Ascending aorta (tissue), 2 donors: ENCODE data around the gene MEGF8. TPM values are rescaled to one million over a fixed set of nuclear protein-coding genes. Genes with fewer than 3 reads are reported as not detected.
A peak's percentile ranks its signal among the peaks of the same experiment; 100 is the strongest.

Source experiments
- DNase-seq, 2 donors: peaks; one replicate each; pipeline ENCODE4 v3.0.0-alpha.2; 2019; ENCODE audit warnings: low spot score in 2 of 2
- H3K27ac ChIP-seq, 2 donors: fragments of 200-600 bp; sonication (generic); one replicate each; pipeline ENCODE4 v1.5.1; 2016 to 2017; ENCODE audit warnings: mild to moderate bottlenecking in 1 of 2
- H3K27me3 ChIP-seq: fragments of 200-600 bp; sonication (generic); one replicate; pipeline ENCODE4 v1.5.1; 2017
- H3K36me3 ChIP-seq, 2 donors: fragments of 200-600 bp; sonication (generic); one replicate each; pipeline ENCODE4 v1.5.1; 2016
- H3K4me1 ChIP-seq, 2 donors: fragments of 200-600 bp; sonication (generic); one replicate each; pipeline ENCODE4 v1.5.1; 2016 to 2017; ENCODE audit warnings: mild to moderate bottlenecking in 1 of 2
- H3K4me3 ChIP-seq, 2 donors: fragments of 200-600 bp; sonication (generic); one replicate each; pipeline ENCODE4 v1.5.1; 2016 to 2017; ENCODE audit warnings: mild to moderate bottlenecking in 1 of 2
- H3K9me3 ChIP-seq, 2 donors: fragments of 200-600 bp; sonication (generic); one replicate each; pipeline ENCODE4 v1.5.1; 2016
- CTCF ChIP-seq, 3 experiments: fragments of 200-600 bp in 2 of 3; fragments of 450-650 bp in 1 of 3; sonication (generic) in 2 of 3; IDR thresholded peaks; one replicate each; pipeline ENCODE4 v1.5.1; 2016 to 2019; ENCODE audit warnings: antibody characterized with exemption in 3 of 3, mild to moderate bottlenecking in 1 of 3, moderate library complexity in 1 of 3
- intact Hi-C: fragments of 100-400 bp; cut with DNase I; formaldehyde crosslinking; loops from one replicate; pipeline ENCODE4 v1.15.1; 2023
- total RNA-seq: library from RNA; depleted of rRNA; stranded (reverse); fragments of >200 nt; gene quantifications from one replicate; pipeline ENCODE4 v1.1.0, GENCODE V29; 2016

The MEGF8 gene
- total RNA-seq, 1 donor from 2014 or later, result 61.8 TPM

DNA sequence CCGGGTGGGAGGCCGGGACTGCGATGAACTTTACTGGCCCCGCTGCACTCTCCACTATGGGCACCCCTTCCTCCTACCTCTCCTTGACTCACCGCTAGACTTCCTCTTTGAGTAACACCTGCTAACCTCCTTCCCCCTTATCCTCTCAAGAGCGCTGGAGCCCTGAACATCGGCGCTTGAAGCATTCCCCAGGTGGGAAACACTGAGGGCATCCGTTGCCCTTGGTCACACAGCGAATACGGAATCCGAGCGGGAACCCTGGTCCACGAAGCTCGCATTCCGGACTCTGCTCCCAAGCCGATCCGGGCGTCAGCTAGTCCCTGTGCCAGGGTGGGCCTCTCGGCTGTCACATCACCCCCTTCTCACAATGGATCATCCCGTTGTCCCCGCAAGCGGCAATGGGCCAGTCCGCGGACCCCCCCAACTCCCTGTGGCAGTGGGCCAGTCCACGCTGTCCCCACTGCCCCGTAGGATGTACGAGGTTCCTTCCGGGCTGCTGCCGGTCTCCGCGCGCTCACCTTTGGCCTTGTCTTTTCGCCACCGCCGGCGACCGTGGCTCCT, 97.5 kb downstream of the MEGF8 start:
- peak overlapping the region; percentile 66 to 72 for H3K4me3 ChIP-seq
- no peaks in the 10 kb centered on the region for H3K36me3 ChIP-seq
- no peak for TF ChIP-seq CTCF (IDR thresholded peaks at IDR 0.05)
- H3K4me1 ChIP-seq, result peaks cover 0 to 14% of the 10 kb centered on the region in 2 donors
- no peaks in the 10 kb centered on the region for H3K27me3 ChIP-seq
- H3K9me3 ChIP-seq, result no peaks in the 10 kb centered on the region
- peak overlapping the region in 1 of 2 donors; percentile 30 for H3K27ac ChIP-seq
- DNase-seq, result no peak
- intact Hi-C loops, result no loop called here

DNA sequence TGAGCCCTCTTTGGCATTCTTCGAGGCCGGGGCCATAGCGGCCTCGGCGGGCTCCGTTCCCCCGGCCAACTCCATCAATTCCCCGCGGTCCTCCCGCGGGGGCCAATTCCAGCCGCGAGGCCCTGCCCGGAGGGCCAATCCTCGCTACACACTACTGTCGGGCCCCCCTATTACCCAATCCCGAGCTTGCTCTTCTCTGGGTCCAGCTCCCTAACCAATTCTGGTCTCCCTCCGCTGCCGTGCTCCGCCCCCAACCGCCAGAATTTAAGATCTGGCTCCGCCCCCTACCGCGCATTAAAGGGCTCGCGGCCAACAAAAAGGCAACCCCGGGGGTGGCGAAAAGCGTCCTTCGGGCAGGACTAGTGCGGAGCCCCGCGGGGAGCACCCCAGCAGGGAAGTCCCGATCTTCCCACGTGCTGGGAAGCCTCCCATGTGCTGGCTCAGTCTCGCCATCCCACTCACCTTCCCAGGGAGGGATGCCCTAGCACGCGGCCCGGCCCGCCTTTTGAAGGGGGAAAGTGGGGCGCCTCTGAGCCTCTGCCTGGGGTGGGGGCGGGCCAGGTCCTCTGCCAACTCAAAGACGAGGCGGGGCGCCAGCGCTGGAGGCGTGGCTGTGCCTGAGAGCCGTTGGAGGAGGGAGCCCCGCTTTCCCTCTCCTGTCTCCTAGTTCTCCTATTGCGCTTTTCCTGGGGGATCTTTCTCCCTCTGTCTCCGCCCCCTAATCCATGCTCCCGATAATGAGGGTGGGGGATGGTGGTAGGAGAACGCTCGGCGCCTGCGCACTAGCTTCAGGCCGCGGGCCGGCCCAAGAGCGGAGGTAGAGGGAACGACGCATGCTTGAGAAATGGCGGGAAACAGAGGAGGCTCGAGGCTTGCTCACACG, 98.3 kb downstream of the MEGF8 start:
- no peak for TF ChIP-seq CTCF (IDR thresholded peaks at IDR 0.05)
- intact Hi-C loops, result no loop called here
- H3K27me3 ChIP-seq, result no peaks in the 10 kb centered on the region
- peak; percentile 43 to 88 for DNase-seq
- peaks cover 0 to 14% of the 10 kb centered on the region in 2 donors for H3K4me1 ChIP-seq
- peak overlapping the region in 1 of 2 donors; percentile 30 for H3K27ac ChIP-seq
- H3K36me3 ChIP-seq, result no peaks in the 10 kb centered on the region
- H3K9me3 ChIP-seq, result no peaks in the 10 kb centered on the region
- H3K4me3 ChIP-seq, result peak overlapping the region; percentile 66 to 72

DNA sequence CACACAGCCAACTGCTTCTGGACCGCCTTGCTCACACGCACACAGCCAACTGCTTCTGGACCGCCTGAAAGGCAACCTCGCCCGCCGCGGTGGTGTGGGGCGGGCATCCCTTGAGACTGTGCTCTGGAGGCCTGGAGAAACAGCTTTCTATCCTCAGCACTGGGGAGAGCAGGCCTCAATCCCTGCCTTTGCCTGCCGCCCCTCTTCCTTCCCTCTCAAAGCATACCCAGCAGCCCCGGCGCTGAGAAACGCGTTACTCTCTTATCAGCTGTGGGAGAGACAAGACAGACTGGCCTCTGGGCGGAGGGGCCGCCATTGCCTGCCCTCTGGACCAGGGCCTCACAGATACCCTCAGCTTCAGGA, 98.9 kb downstream of the MEGF8 start:
- Histone ChIP-seq H3K27ac (no peak overlapping the region), H3K27me3 (no peaks in the 10 kb centered on the region), H3K9me3 (no peaks in the 10 kb centered on the region), H3K36me3 (no peaks in the 10 kb centered on the region), H3K4me3 (peak overlapping the region in 1 of 2 donors; percentile 66), H3K4me1 (peaks cover 0 to 14% of the 10 kb centered on the region in 2 donors)
- peak in 1 of 2 donors; percentile 56 for DNase-seq
- no peak for TF ChIP-seq CTCF (IDR thresholded peaks at IDR 0.05)
- intact Hi-C loops, result no loop called here

GRCh38 chr19:42424712-42425131, 99.3 kb downstream of the MEGF8 start:
- intact Hi-C loops, result no loop called here
- TF ChIP-seq CTCF (IDR thresholded peaks at IDR 0.05), result no peak
- Histone ChIP-seq H3K4me3 (no peak overlapping the region), H3K36me3 (no peaks in the 10 kb centered on the region), H3K9me3 (no peaks in the 10 kb centered on the region), H3K27me3 (no peaks in the 10 kb centered on the region), H3K27ac (no peak overlapping the region), H3K4me1 (peaks cover 0 to 14% of the 10 kb centered on the region in 2 donors)
- DNase-seq, result peak in 1 of 2 donors; percentile 53

- no peaks in the 10 kb centered on the region for H3K9me3 ChIP-seq
- intact Hi-C loops, result no loop called here
- H3K27me3 ChIP-seq, result no peaks in the 10 kb centered on the region
- no peak overlapping the region for H3K4me3 ChIP-seq
- H3K27ac ChIP-seq, result no peak overlapping the region
- H3K36me3 ChIP-seq, result no peaks in the 10 kb centered on the region
- no peak for TF ChIP-seq CTCF (IDR thresholded peaks at IDR 0.05)
- DNase-seq, result no peak
- peaks cover 0 to 14% of the 10 kb centered on the region in 2 donors for H3K4me1 ChIP-seq
Measured at GRCh38 chr19:42426643-42427042, 101.2 kb downstream of the MEGF8 start.
